Measurements from ENCODE around the gene CREG2. TPM values are rescaled to one million over a fixed set of nuclear protein-coding genes. Genes with fewer than 3 reads are reported as not detected.

Gene CREG2
- total RNA-seq, 2 donors from 2014 or later, result not detected

DNA sequence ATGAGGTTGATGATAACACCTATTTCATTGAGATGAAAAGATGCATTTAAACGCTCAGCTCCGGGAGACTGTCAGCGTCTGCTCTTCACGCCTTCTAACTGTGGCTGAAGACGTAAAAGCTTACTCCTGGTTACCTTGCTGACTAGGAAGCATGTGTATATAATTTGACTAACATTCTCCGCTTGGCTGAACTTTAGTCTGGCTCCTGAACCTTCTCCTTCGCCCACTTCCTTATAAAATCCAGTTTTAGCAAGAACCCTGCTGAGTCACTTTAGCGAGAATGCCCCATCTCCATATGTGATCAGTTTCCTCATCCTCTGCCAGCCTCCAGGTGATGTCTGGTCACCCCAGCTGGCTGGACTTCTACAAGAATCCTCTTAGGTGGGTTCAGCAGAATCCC is 12.7 kb upstream of the CREG2 start:
- Mint-ChIP-seq H3K27me3 (peaks cover 30% of the 10 kb centered on the region), H3K36me3 (ENCODE audit: low read depth) (no peaks in the 10 kb centered on the region), H3K9me3 (peaks cover 3% of the 10 kb centered on the region), H3K4me3 (no peak overlapping the region), H3K27ac (no peak overlapping the region), H3K4me1 (peaks cover 6% of the 10 kb centered on the region)
- no peak for ATAC-seq (replicated peaks)

- no peak for ATAC-seq (replicated peaks)
Measured at GRCh38 chr2:101399021-101399799, 11.9 kb upstream of the CREG2 start.

DNA sequence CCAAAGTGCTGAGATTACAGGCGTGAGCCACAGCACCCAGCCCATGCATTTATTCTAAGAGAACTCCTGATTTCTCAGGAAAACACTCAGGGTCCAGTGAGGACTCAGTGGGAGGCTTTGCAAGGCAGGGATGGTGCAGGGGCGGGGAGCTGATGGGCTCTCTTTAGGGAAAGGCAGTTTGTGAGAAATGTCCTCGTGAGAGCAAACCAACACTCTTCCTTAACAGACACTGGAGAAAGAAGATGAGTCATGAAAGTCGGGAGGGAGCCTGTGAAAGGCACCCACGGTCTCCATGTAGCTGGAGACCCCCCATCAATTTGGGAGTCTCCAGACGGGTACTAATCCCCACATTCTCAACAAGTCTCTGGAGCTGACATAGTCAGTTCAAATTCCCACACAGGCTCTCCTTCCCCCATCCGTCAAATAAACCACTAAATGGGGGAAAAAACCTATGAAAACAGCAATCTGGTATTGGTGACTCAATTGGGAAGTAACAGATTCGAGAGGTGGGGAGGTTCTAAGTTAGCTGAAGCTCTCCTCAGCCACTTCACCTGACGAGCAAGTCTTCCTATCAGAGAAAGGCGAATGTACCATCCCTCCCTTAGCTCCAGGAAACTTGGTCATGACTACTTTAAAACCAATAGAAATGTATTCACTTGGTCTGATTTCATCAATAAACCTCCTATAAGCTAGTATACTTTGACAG is 11.0 kb upstream of the CREG2 start:
- H3K4me1 Mint-ChIP-seq, result peaks cover 6% of the 10 kb centered on the region
- H3K9me3 Mint-ChIP-seq, result peaks cover 3% of the 10 kb centered on the region
- no peak overlapping the region for H3K4me3 Mint-ChIP-seq
- H3K27ac Mint-ChIP-seq, result no peak overlapping the region
- peaks cover 30% of the 10 kb centered on the region for H3K27me3 Mint-ChIP-seq
- H3K36me3 Mint-ChIP-seq (ENCODE audit: low read depth), result no peaks in the 10 kb centered on the region
- ATAC-seq (replicated peaks), result peak; percentile 54

More at GRCh38 chr2:101399021-101399799, 11.9 kb upstream of the CREG2 start:
- H3K27ac Mint-ChIP-seq, result no peak overlapping the region
- peaks cover 6% of the 10 kb centered on the region for H3K4me1 Mint-ChIP-seq
- no peaks in the 10 kb centered on the region for H3K36me3 Mint-ChIP-seq (ENCODE audit: low read depth)
- H3K4me3 Mint-ChIP-seq, result no peak overlapping the region
- H3K9me3 Mint-ChIP-seq, result peaks cover 3% of the 10 kb centered on the region
- peaks cover 30% of the 10 kb centered on the region for H3K27me3 Mint-ChIP-seq

DNA sequence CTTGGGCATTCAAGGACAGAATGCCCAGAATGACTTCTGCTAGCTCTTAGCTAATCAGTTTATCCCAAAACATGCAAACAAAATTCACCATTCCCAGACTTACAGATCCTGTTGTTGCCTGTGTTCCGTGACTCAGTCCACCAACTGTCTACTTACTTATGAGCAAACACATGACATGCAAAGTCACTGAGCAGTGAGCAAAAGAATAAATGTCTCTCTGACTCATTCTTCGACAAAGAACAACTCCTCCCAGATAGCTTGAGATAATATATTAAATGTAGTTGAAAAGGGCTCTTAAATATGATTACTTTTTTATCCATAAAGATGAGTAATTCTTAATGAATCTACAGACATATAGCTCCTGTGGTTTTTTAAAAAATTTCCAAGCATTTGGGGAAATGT is 9.0 kb upstream of the CREG2 start:
- H3K27me3 Mint-ChIP-seq, result peaks cover 30% of the 10 kb centered on the region

DNA sequence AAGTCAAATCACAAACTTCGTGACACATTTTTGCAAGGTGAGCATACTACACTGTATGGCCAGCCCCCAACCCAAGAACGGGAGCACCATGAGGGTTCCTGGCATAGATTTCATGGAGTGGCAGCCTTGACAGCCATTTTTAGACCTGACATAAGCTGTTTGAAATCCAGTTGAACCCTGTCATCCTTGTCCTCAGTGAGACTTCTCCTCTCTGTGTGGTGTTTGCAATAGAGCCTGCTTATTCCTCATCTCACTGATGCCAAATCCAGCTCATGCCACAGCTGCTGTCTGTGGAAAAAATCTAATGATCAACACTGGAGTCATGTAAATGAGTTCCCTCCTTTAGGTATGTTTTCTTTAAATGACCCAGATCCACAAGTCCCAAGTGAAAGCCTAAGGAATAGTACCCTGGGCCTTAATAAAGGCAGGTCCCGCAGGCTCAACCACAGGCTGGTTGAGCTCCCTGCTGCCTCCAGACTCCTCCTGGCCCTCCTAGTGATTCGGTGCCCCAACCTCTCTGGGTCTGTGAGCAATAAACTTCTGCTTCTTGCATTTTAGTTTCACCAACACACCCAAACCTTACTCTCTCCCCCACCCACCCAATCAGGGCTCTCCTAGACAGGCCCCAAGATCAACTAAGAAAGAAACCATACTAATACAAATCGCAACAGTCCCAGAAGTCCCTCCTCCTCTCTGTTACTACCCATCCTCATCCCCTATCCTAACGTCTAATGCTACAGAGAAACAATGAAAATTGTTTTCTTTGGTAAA is 8.4 kb upstream of the CREG2 start:
- peak; percentile 82 for ATAC-seq (replicated peaks)
- H3K27me3 Mint-ChIP-seq, result peaks cover 28% of the 10 kb centered on the region
- peak overlapping the region; percentile 48 for H3K4me3 Mint-ChIP-seq
- no peaks in the 10 kb centered on the region for H3K36me3 Mint-ChIP-seq (ENCODE audit: low read depth)
- peaks cover 3% of the 10 kb centered on the region for H3K9me3 Mint-ChIP-seq
- peaks cover 6% of the 10 kb centered on the region for H3K4me1 Mint-ChIP-seq
- no peak overlapping the region for H3K27ac Mint-ChIP-seq

More for the DNA sequence above, 9.0 kb upstream of the CREG2 start:
- H3K27ac Mint-ChIP-seq, result no peak overlapping the region
- peak overlapping the region; percentile 48 for H3K4me3 Mint-ChIP-seq
- H3K36me3 Mint-ChIP-seq (ENCODE audit: low read depth), result no peaks in the 10 kb centered on the region
- peaks cover 3% of the 10 kb centered on the region for H3K9me3 Mint-ChIP-seq
- ATAC-seq (replicated peaks), result peak; percentile 79
- peaks cover 6% of the 10 kb centered on the region for H3K4me1 Mint-ChIP-seq

DNA sequence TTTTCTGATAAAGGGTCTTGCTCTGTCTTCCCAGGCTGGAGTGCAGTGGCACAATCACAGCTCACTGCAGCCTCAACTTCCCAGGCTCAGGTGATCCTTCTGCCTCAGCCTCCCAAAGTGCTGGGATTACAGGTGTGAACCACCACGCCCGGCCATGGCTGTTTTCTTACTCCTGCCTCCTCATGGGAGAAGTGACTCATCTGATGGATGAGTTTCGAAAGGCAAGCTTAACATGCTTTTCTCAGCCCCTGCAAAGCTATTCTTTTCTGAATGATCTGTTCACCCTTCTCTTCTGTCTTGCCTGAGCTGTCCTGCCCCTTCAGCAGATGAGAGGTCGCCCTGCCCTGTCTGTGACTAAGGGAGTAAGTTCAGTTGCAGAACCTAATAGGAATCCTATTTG is 929 bp upstream of the CREG2 start:
- H3K36me3 Mint-ChIP-seq (ENCODE audit: low read depth), result no peaks in the 10 kb centered on the region
- H3K27me3 Mint-ChIP-seq, result peaks cover 34% of the 10 kb centered on the region
- H3K4me3 Mint-ChIP-seq, result peak overlapping the region; percentile 75

DNA sequence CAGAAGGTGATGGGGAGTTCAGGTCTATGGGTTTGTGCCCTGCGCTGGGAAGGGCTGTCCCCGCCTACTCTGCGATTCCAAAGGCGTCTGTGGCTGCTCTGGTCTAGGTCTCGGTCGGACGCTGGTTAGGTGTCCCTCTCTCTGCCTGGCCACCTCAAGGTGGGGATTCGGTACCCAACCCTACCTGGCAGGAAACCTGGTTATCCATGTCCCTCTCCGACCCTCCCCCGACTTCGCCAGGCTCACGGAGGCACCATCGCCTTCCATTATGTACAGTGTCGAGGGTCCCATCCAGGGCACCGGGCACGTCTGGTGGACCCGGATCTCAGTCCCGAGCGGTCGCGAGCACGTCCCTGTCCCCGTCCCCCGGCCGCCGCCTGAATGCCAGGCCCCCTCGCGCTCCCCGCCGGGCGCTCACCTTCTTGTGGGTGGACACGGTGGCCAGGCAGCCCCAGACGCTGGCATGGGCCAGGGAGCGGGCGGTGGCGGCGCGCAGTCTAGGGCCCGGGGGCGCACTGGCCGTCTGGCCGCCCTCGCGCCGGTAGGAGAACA is 628 bp downstream of the CREG2 start:
- peak; percentile 63 for ATAC-seq (replicated peaks)
- Mint-ChIP-seq H3K27me3 (peaks cover 38% of the 10 kb centered on the region), H3K9me3 (no peaks in the 10 kb centered on the region), H3K27ac (no peak overlapping the region), H3K36me3 (ENCODE audit: low read depth) (no peaks in the 10 kb centered on the region), H3K4me1 (no peaks in the 10 kb centered on the region), H3K4me3 (peak overlapping the region; percentile 75)

More for the DNA sequence above, 929 bp upstream of the CREG2 start:
- ATAC-seq (replicated peaks), result no peak
- H3K27ac Mint-ChIP-seq, result no peak overlapping the region
- no peaks in the 10 kb centered on the region for H3K9me3 Mint-ChIP-seq
- no peaks in the 10 kb centered on the region for H3K4me1 Mint-ChIP-seq

GRCh38 chr2:101383016-101383541 is 4.2 kb downstream of the CREG2 start:
- H3K4me3 Mint-ChIP-seq, result no peak overlapping the region
- no peaks in the 10 kb centered on the region for H3K9me3 Mint-ChIP-seq
- H3K27me3 Mint-ChIP-seq, result peaks cover 24% of the 10 kb centered on the region
- no peak overlapping the region for H3K27ac Mint-ChIP-seq
- ATAC-seq (replicated peaks), result no peak
- H3K4me1 Mint-ChIP-seq, result no peaks in the 10 kb centered on the region
- H3K36me3 Mint-ChIP-seq (ENCODE audit: low read depth), result no peaks in the 10 kb centered on the region

- peaks cover 19% of the 10 kb centered on the region for H3K27me3 Mint-ChIP-seq
- ATAC-seq (replicated peaks), result no peak
Measured at GRCh38 chr2:101382442-101382841, 4.9 kb downstream of the CREG2 start.

DNA sequence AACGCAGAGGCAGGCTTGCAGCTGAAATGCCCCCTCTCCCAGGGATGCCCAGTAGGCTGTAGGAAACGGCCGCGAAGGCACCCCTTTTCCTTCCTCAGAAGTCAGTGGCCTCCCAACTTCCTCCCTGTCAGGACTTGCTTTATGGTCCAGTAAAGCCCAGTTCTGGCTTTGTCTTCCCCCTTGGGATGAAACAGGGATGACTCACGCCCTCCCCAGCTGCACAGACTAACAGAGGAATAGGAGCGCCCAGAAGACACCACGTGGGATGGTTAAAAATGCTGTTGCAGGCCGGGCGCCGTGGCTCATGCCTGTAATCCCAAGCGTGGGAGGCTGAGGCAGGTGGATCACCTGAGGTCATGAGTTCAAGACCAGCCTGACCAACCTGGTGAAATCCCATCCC is 6.9 kb downstream of the CREG2 start:
- Mint-ChIP-seq H3K4me1 (no peaks in the 10 kb centered on the region), H3K9me3 (no peaks in the 10 kb centered on the region), H3K27me3 (peaks cover 11% of the 10 kb centered on the region), H3K27ac (no peak overlapping the region), H3K36me3 (ENCODE audit: low read depth) (no peaks in the 10 kb centered on the region), H3K4me3 (no peak overlapping the region)
- no peak for ATAC-seq (replicated peaks)

More at GRCh38 chr2:101382442-101382841, 4.9 kb downstream of the CREG2 start:
- Mint-ChIP-seq H3K36me3 (ENCODE audit: low read depth) (no peaks in the 10 kb centered on the region), H3K27ac (no peak overlapping the region), H3K4me1 (no peaks in the 10 kb centered on the region), H3K9me3 (no peaks in the 10 kb centered on the region), H3K4me3 (no peak overlapping the region)

DNA sequence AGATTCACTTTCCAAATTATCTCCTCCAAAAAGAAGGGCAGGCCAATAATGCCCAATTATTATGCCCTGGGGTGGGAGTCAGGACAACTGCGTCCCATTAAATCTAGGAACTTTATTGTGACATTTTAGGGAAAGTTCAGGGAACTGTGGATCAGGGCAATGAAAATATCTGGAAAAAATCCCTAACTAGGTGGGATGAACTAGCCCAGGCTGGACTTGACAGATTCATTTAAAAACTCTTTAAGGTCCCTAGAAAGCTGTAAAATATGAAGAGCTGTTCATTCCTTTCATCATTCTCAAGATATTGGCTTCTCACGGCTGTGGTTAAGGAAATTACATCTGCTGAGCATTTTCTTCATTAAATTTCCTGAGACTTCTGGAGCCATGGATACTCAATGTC is 8.2 kb downstream of the CREG2 start:
- H3K4me3 Mint-ChIP-seq, result no peak overlapping the region
- ATAC-seq (replicated peaks), result no peak

DNA sequence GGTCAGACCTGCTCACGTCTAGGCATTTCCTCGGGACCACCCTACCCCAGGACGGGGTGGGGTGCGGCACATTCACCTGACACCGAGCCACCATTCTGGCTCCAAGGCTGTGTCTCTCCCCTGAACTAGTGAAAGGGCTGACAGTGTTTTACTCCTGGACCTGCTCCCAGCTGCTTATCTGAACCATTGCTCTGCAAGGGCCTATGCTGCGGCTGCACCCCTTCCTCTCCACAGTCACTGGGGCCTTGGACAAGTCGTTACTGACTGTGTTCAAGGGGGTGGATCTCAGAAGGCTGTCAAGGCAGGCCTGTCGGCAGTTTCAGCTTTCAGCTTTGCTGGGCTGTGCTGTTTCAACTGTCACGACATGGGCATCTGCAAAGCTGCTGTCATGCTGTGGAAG is 11.7 kb downstream of the CREG2 start:
- no peaks in the 10 kb centered on the region for H3K36me3 Mint-ChIP-seq (ENCODE audit: low read depth)
- no peak for ATAC-seq (replicated peaks)
- H3K4me3 Mint-ChIP-seq, result no peak overlapping the region
- no peaks in the 10 kb centered on the region for H3K27me3 Mint-ChIP-seq
- H3K27ac Mint-ChIP-seq, result no peak overlapping the region
- no peaks in the 10 kb centered on the region for H3K9me3 Mint-ChIP-seq
- H3K4me1 Mint-ChIP-seq, result no peaks in the 10 kb centered on the region

More for the DNA sequence above, 8.2 kb downstream of the CREG2 start:
- no peaks in the 10 kb centered on the region for H3K9me3 Mint-ChIP-seq
- H3K36me3 Mint-ChIP-seq (ENCODE audit: low read depth), result no peaks in the 10 kb centered on the region
- no peak overlapping the region for H3K27ac Mint-ChIP-seq
- H3K27me3 Mint-ChIP-seq, result peaks cover 10% of the 10 kb centered on the region
- no peaks in the 10 kb centered on the region for H3K4me1 Mint-ChIP-seq

DNA sequence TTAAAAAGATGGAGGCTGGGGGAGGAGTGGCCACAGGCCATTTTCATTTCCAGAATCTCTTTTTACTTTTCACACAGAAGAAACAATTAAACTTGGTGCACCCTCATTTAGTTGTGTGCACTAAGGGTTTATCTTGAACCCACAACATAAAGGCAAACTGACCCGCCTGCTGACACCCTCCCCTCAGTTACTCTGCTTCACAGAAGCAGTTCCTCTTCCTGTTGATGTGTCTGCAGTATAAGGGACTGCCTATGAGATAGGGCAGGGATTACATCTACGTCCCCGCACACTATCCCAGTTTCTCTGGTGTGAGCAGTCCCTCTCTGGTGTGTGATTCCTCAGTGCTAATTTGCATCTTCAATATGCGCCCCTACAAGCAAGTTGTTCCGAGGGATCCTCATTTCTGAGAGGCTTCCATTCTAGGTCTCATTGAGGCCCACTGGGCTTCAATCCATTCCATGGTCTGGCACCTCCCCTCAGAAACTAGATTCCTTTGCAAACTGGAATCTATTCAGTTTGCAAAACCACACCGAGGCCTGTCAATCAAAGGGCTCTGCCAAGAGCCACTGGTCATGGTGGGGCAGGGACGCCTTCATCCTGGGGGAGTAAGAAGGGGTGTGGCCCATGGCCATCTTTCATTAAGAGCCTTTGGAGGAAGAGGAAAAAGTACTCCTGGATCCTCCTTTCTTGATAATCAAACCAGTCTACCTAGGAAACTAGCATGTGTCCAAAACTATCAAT is 12.3 kb downstream of the CREG2 start:
- no peaks in the 10 kb centered on the region for H3K4me1 Mint-ChIP-seq
- H3K27me3 Mint-ChIP-seq, result no peaks in the 10 kb centered on the region
- no peak overlapping the region for H3K4me3 Mint-ChIP-seq
- H3K9me3 Mint-ChIP-seq, result no peaks in the 10 kb centered on the region
- no peak overlapping the region for H3K27ac Mint-ChIP-seq
- no peak for ATAC-seq (replicated peaks)
- no peaks in the 10 kb centered on the region for H3K36me3 Mint-ChIP-seq (ENCODE audit: low read depth)

Measured in activated T-helper 17 cell treated with anti-CD3 and anti-CD28 coated beads, Interleukin-2, amount 50 U/mL, for 72 hours (primary cell).